Motor neuron (in vitro differentiated cells): ENCODE measurements around the gene KEAP1. TPM values are rescaled to one million over a fixed set of nuclear protein-coding genes. Genes with fewer than 3 reads are reported as not detected.

Source experiments
- ATAC-seq, 8 experiments: fragments of 200-7000 bp; cut with Tn5 transposase; replicated peaks in 6 of 8; 2 replicates each; pipeline ENCODE4 v1.8.0; 2021; ENCODE audit warnings: mild to moderate bottlenecking in 8 of 8, moderate library complexity in 8 of 8
- H3K27ac ChIP-seq, 2 donors: fragments of 250-450 bp; sonication (Bioruptor Pico); 2 replicates each; pipeline ENCODE4 v1.9.0; 2021; ENCODE audit warnings: antibody characterized with exemption in 2 of 2, mild to moderate bottlenecking in 2 of 2, moderate library complexity in 1 of 2
- H3K4me1 ChIP-seq, 2 donors: fragments of 250-450 bp; sonication (Bioruptor Pico); replicated peaks in 1 of 2; 2 replicates each; pipeline ENCODE4 v1.6.1; 2021; ENCODE audit warnings: antibody characterized with exemption in 2 of 2, mild to moderate bottlenecking in 2 of 2, moderate library complexity in 1 of 2
- H3K4me3 ChIP-seq, 5 donors: fragments of 250-450 bp; sonication (Bioruptor Pico); 2 replicates each; pipeline ENCODE4 v1.9.0; 2021; ENCODE audit warnings: antibody characterized with exemption in 5 of 5, mild to moderate bottlenecking in 5 of 5, moderate library complexity in 4 of 5
- WGBS, 10 experiments: fragments of 450-650 bp; shearing (Covaris generic); methylation state at CpG; one replicate each; pipeline ENCODE4 v1.0.0; 2022; 5-methylcytosine and 5-hydroxymethylcytosine counted together
- in situ Hi-C, 9 experiments: fragments of 400-800 bp; cut with MboI; loops; one replicate each; pipeline ENCODE4 v1.15.0; 2021; ENCODE audit warnings: low sequenced_read_pairs in 9 of 9, low pct_unique_long_range_greater_than_20kb in 2 of 9; ENCODE audit not compliant: unreplicated experiment in 9 of 9
- total RNA-seq, 8 experiments: library from RNA; unstranded; fragments of 300-600 nt; gene quantifications; 2 replicates each; pipeline versions ENCODE4 v1.2.3 to v1.2.4, GENCODE V29; 2022

KEAP1 gene
- total RNA-seq, 8 experiments from 2014 or later: 27.1 to 84.0 (median 49.6) TPM

DNA sequence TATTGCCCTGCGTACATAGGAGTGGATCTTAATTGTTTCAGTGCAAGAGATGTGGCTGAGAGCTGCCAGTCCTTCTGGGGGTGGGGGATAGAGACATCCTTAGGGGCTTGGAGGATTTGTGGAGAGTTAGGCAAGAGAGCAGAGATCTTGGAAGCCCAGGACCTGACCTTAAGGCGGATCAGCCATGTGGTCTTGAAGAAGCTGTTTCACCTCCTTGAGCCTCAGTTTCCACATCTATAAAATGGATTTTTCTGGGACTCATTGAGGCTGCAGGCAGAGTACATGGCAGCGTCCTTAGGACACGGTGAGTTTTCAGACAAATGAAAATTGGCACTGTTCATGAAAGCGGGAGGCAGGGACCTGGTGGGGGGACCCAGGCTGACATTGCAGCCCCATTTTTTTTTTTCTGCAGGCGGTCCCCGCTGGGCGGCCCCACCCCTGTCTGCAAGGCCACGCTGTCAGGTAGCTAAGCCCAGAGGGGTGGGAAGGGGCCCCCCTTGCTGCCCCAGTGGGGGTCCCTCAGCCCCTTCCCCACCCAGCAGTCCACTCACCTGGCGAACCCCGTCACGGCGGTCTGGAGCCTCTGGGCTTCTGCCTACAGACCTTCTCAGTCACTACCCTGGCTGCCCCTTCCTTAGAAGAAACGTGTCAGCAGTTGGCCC is 52.8 kb downstream of the KEAP1 start:
- in situ Hi-C loops: no loop called here
- ATAC-seq: no peak

DNA sequence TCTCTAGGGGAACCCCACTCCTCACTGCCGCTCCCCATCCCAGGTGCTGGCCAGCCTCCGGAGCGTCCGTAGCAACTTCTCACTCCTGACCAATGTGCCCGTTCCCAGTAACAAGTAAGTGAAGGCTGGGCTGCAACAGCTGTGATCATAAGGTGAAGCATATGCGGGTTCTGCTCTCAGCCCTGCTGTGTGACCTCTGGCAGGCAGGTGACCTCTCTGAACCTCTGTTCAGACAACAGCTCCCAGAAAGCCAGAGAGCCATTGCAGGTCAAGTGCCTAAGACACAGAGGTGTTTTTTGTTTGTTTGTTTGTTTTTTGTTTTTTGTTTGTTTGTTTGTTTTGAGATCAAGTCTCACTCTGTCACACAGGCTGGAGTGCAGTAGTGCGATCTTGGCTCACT is 54.1 kb downstream of the KEAP1 start:
- no peak for ATAC-seq
- H3K4me3 ChIP-seq: no peak overlapping the region
- WGBS, 10 experiments: 50 to 80% (median 71%) methylated on average over 1 to 6 of the region's 7 CpGs; no CpG with 5 or more reads in 5 of the 10 experiments
- H3K27ac ChIP-seq: no peak overlapping the region
- peaks cover 13 to 23% of the 10 kb centered on the region in 2 donors for H3K4me1 ChIP-seq
- in situ Hi-C loops: no loop called here

More for the DNA sequence above, 52.8 kb downstream of the KEAP1 start:
- Histone ChIP-seq H3K27ac (no peak overlapping the region), H3K4me3 (no peak overlapping the region), H3K4me1 (peaks cover 19 to 33% of the 10 kb centered on the region in 2 donors)
- WGBS, 10 experiments: 73 to 100% (median 91%) methylated on average over 1 to 4 of the region's 14 CpGs; no CpG with 5 or more reads in 5 of the 10 experiments

DNA sequence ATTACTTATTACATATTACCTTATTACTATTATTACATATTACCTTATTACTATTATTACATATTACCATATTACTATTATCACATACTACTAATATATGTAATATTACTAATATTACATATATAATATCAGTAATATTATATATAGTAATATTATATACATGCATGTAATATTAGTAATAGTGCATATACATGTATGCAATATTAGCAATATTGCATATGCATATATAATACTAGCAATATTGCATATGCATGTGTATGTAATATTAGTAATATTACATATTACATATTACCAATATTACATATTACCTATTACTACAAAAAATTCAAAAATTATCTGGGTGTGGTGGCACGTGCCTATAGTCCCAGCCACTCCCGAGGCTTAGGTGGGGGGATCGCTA is 60.5 kb downstream of the KEAP1 start:
- H3K27ac ChIP-seq: no peak overlapping the region

GRCh38 chr19:10439588-10439987 is 63.6 kb downstream of the KEAP1 start:
- WGBS, 10 experiments: 60 to 100% (median 80%) methylated on average over 1 to 2 of the region's 5 CpGs; no CpG with 5 or more reads in 3 of the 10 experiments
- in situ Hi-C loops: no loop called here
- H3K27ac ChIP-seq: no peak overlapping the region
- ATAC-seq: no peak
- no peak overlapping the region for H3K4me3 ChIP-seq
- H3K4me1 ChIP-seq: no peaks in the 10 kb centered on the region

More for the DNA sequence above, 60.5 kb downstream of the KEAP1 start:
- no peak overlapping the region for H3K4me3 ChIP-seq
- in situ Hi-C loops: no loop called here
- no peaks in the 10 kb centered on the region for H3K4me1 ChIP-seq
- no peak for ATAC-seq
- 65 to 100% (median 77%) methylated on average over 1 to 3 of the region's 3 CpGs; no CpG with 5 or more reads in 4 of the 10 experiments for WGBS, 10 experiments

Other genes starting within 250 kb of the KEAP1 start
- 10 to 100 TPM in 4 of 8 experiments, 1 to 10 TPM in 2, under 1 TPM in 2; 0.22 to 72.6 (median 9.7) TPM for gene ICAM1, start 232.2 kb downstream of the KEAP1 start, total RNA-seq
- under 1 TPM in 1 of 8 experiments, not detected in 7; 0.14 TPM for gene ICAM4, start 216.4 kb downstream of the KEAP1 start, total RNA-seq
- gene ICAM5, start 213.4 kb downstream of the KEAP1 start, total RNA-seq: 10 to 100 TPM in 2 of 8 experiments, 1 to 10 TPM in 5, under 1 TPM in 1; 0.71 to 33.1 (median 4.8) TPM
- 1 to 10 TPM; 3.4 to 7.2 (median 4.4) TPM for gene ZGLP1, start 193.5 kb downstream of the KEAP1 start, total RNA-seq
- 10 to 100 TPM; 12.7 to 37.8 (median 18.8) TPM for gene FDX2, start 187.3 kb downstream of the KEAP1 start, total RNA-seq
- gene RAVER1, start 169.8 kb downstream of the KEAP1 start, total RNA-seq: 10 to 100 TPM in 3 of 8 experiments, 1 to 10 TPM in 5; 4.3 to 31.8 (median 8.1) TPM
- gene ICAM3, start 163.7 kb downstream of the KEAP1 start, total RNA-seq: 1 to 10 TPM in 7 of 8 experiments, under 1 TPM in 1; 0.73 to 3.5 (median 2.2) TPM
- 100 to 1,000 TPM in 1 of 8 experiments, 10 to 100 TPM in 7; 29.4 to 110 (median 62.1) TPM for gene TYK2, start 122.8 kb downstream of the KEAP1 start, total RNA-seq
- gene CDC37, start 99.8 kb downstream of the KEAP1 start, total RNA-seq: 100 to 1,000 TPM; 106 to 304 (median 175) TPM
- 1 to 10 TPM in 7 of 8 experiments, under 1 TPM in 1; 0.88 to 7.8 (median 2.8) TPM for gene PDE4A, start 82.8 kb downstream of the KEAP1 start, total RNA-seq
- under 1 TPM in 4 of 8 experiments, not detected in 4; 0.08 to 0.81 (median 0.16) TPM for gene S1PR5, start 14.1 kb upstream of the KEAP1 start, total RNA-seq
- gene ATG4D, start 40.5 kb upstream of the KEAP1 start, total RNA-seq: 10 to 100 TPM; 14.6 to 54.2 (median 29.5) TPM
- gene KRI1, start 62.7 kb upstream of the KEAP1 start, total RNA-seq: 10 to 100 TPM in 4 of 8 experiments, 1 to 10 TPM in 4; 6.8 to 44.1 (median 12.1) TPM
- 10 to 100 TPM in 5 of 8 experiments, 1 to 10 TPM in 3; 1.9 to 68.6 (median 39.8) TPM for gene CDKN2D, start 65.6 kb upstream of the KEAP1 start, total RNA-seq
- gene AP1M2, start 84.0 kb upstream of the KEAP1 start, total RNA-seq: under 1 TPM in 3 of 8 experiments, not detected in 5; 0.52 to 0.81 (median 0.67) TPM
- 100 to 1,000 TPM in 4 of 8 experiments, 10 to 100 TPM in 4; 18.6 to 157 (median 83.2) TPM for gene SLC44A2, start 122.2 kb upstream of the KEAP1 start, total RNA-seq
- 100 to 1,000 TPM in 5 of 8 experiments, 10 to 100 TPM in 3; 44.8 to 286 (median 137) TPM for gene ILF3, start 151.0 kb upstream of the KEAP1 start, total RNA-seq
- gene QTRT1, start 198.1 kb upstream of the KEAP1 start, total RNA-seq: 10 to 100 TPM; 29.1 to 71.9 (median 42.6) TPM
- 100 to 1,000 TPM in 2 of 8 experiments, 10 to 100 TPM in 6; 23.2 to 128 (median 45.4) TPM for gene DNM2, start 214.7 kb upstream of the KEAP1 start, total RNA-seq